HEK293T (cell line): ENCODE measurements around the gene SLC22A16.

Source experiments
- CTCF ChIA-PET: fragments of 350-600 bp; formaldehyde crosslinking; extraction: SDS; loops from one replicate; lab custom pipeline; 2021; ENCODE audit warnings: antibody characterized with exemption, inconsistent platforms; lab: Yijun Ruan, JAX
- POLR2A ChIA-PET: fragments of 350-600 bp; formaldehyde crosslinking; extraction: SDS; loops from one replicate; lab custom pipeline; 2020; ENCODE audit warnings: antibody characterized with exemption, inconsistent platforms; lab: Yijun Ruan, JAX
- DNase-seq: peaks from one replicate; pipeline ENCODE4 v3.0.0; 2012; ENCODE audit warnings: mixed read lengths; ENCODE audit errors: extremely low spot score
- ARNT ChIP-seq: fragments of 450-650 bp; IDR thresholded peaks from 2 replicates; pipeline ENCODE4 v1.6.1; 2017; ENCODE audit warnings: mild to moderate bottlenecking
- BHLHE40 ChIP-seq: fragments of 450-650 bp; IDR thresholded peaks from 2 replicates; pipeline ENCODE4 v1.6.1; 2016; ENCODE audit warnings: mild to moderate bottlenecking, moderate library complexity, borderline replicate concordance
- CTBP1 ChIP-seq: fragments of 450-650 bp; IDR thresholded peaks from 2 replicates; pipeline ENCODE4 v1.6.1; 2016; ENCODE audit warnings: borderline replicate concordance
- ELF4 ChIP-seq: fragments of 450-650 bp; IDR thresholded peaks from 2 replicates; pipeline ENCODE4 v1.6.1; 2017; ENCODE audit warnings: antibody characterized with exemption
- FOXA1 ChIP-seq: fragments of 450-650 bp; IDR thresholded peaks from 2 replicates; pipeline ENCODE4 v1.6.1; 2016; ENCODE audit warnings: mild to moderate bottlenecking
- FOXK2 ChIP-seq: fragments of 450-650 bp; IDR thresholded peaks from 2 replicates; pipeline ENCODE4 v1.6.1; 2016; ENCODE audit warnings: mild to moderate bottlenecking
- FOXM1 ChIP-seq: fragments of 450-650 bp; IDR thresholded peaks from 2 replicates; pipeline ENCODE4 v1.6.1; 2017; ENCODE audit warnings: mild to moderate bottlenecking, borderline replicate concordance
- HDGF ChIP-seq: fragments of 450-650 bp; IDR thresholded peaks from 2 replicates; pipeline ENCODE4 v1.6.1; 2017; ENCODE audit warnings: antibody characterized with exemption, borderline replicate concordance
- L3MBTL2 ChIP-seq: fragments of 450-650 bp; conservative IDR thresholded peaks from 2 replicates; pipeline ENCODE4 v1.6.1; 2016; ENCODE audit warnings: mild to moderate bottlenecking
- LEF1 ChIP-seq: fragments of 450-650 bp; IDR thresholded peaks from 2 replicates; pipeline ENCODE4 v1.6.1; 2017; ENCODE audit warnings: mild to moderate bottlenecking, borderline replicate concordance
- NFRKB ChIP-seq: fragments of 450-650 bp; IDR thresholded peaks from 2 replicates; pipeline ENCODE4 v1.6.1; 2016; ENCODE audit warnings: mild to moderate bottlenecking, moderate library complexity
- PKNOX1 ChIP-seq: fragments of 450-650 bp; IDR thresholded peaks from 2 replicates; pipeline ENCODE4 v1.6.1; 2016
- SP1 ChIP-seq: fragments of 450-650 bp; IDR thresholded peaks from 2 replicates; pipeline ENCODE4 v1.6.1; 2017
- SUZ12 ChIP-seq: fragments of 450-650 bp; IDR thresholded peaks from 2 replicates; pipeline ENCODE4 v1.6.1; 2016; ENCODE audit warnings: mild to moderate bottlenecking
- TARDBP ChIP-seq: fragments of 450-650 bp; IDR thresholded peaks from 2 replicates; pipeline ENCODE4 v1.6.1; 2016
- ZNF384 ChIP-seq: fragments of 450-650 bp; IDR thresholded peaks from 2 replicates; pipeline ENCODE4 v1.6.1; 2016

SLC22A16 gene

GRCh38 chr6:110485491-110485890 is 9.1 kb upstream of the SLC22A16 start:
- ChIA-PET POLR2A (no interaction called here), CTCF (interaction anchor here (0.5 to 1.2 kb wide), 2 partner anchors 43 to 244 kb away, joined by 3 read pairs; no protein-coding TSS in a partner anchor)
- TF ChIP-seq SUZ12 (no peak), ARNT (no peak), TARDBP (no peak), BHLHE40 (no peak), FOXK2 (no peak), ZNF384 (no peak), ELF4 (no peak)
- DNase-seq = no peak

- POLR2A ChIA-PET = no interaction called here
- TF ChIP-seq SUZ12 (no peak), L3MBTL2 (no peak), LEF1 (no peak), TARDBP (no peak), ELF4 (no peak), PKNOX1 (no peak), CTBP1 (no peak), ZNF384 (no peak), SP1 (no peak), NFRKB (no peak), BHLHE40 (no peak), FOXK2 (no peak), FOXM1 (no peak), ARNT (no peak), HDGF (no peak)
- CTCF ChIA-PET = interaction anchor here (1.0 kb wide), 1 partner anchor 8 kb away, joined by 5 read pairs; no protein-coding TSS in a partner anchor
- no peak for DNase-seq
Observed at GRCh38 chr6:110484321-110484720, 7.9 kb upstream of the SLC22A16 start.

- TF ChIP-seq FOXM1 = no peak
- TF ChIP-seq FOXA1 = no peak
- no peak for TF ChIP-seq SP1
- TF ChIP-seq HDGF = no peak
- no peak for TF ChIP-seq SUZ12
- TF ChIP-seq NFRKB = no peak
- no peak for TF ChIP-seq PKNOX1
- no peak for TF ChIP-seq ELF4
- no peak for TF ChIP-seq L3MBTL2
- no peak for TF ChIP-seq BHLHE40
- TF ChIP-seq ZNF384 = no peak
- no peak for TF ChIP-seq FOXK2
- no peak for TF ChIP-seq CTBP1
- TF ChIP-seq LEF1 = no peak
- TF ChIP-seq ARNT = no peak
- DNase-seq = no peak
- ChIA-PET CTCF (interaction anchor here (1.0 kb wide), 1 partner anchor 723 kb away, joined by 5 read pairs; no protein-coding TSS in a partner anchor), POLR2A (no interaction called here)
Observed at GRCh38 chr6:110482774-110483400, 6.5 kb upstream of the SLC22A16 start.

- no peak for DNase-seq
- CTCF ChIA-PET = no interaction called here
- POLR2A ChIA-PET = no interaction called here
- no peak for TF ChIP-seq LEF1
- TF ChIP-seq ELF4 = no peak
- TF ChIP-seq ARNT = no peak
- no peak for TF ChIP-seq FOXK2
- TF ChIP-seq FOXM1 = no peak
- TF ChIP-seq BHLHE40 = no peak
- TF ChIP-seq SP1 = no peak
- TF ChIP-seq PKNOX1 = no peak
- no peak for TF ChIP-seq SUZ12
- no peak for TF ChIP-seq CTBP1
Observed at GRCh38 chr6:110481081-110481480, 4.7 kb upstream of the SLC22A16 start.

- no peak for TF ChIP-seq CTBP1
- ChIA-PET CTCF (no interaction called here), POLR2A (no interaction called here)
- no peak for DNase-seq
Observed at GRCh38 chr6:110475066-110475653, 1.3 kb downstream of the SLC22A16 start.

- POLR2A ChIA-PET = no interaction called here
- CTCF ChIA-PET = no interaction called here
- DNase-seq = no peak
- TF ChIP-seq CTBP1 = no peak
- TF ChIP-seq SP1 = no peak
- no peak for TF ChIP-seq FOXA1
- no peak for TF ChIP-seq TARDBP
- TF ChIP-seq ELF4 = no peak
- no peak for TF ChIP-seq ZNF384
- TF ChIP-seq FOXK2 = no peak
- TF ChIP-seq LEF1 = no peak
- no peak for TF ChIP-seq FOXM1
- no peak for TF ChIP-seq HDGF
- TF ChIP-seq L3MBTL2 = no peak
- no peak for TF ChIP-seq PKNOX1
- no peak for TF ChIP-seq ARNT
- TF ChIP-seq NFRKB = no peak
Observed at GRCh38 chr6:110474500-110474899, 1.9 kb downstream of the SLC22A16 start.
